ENCODE data around the gene SLC39A11. TPM values are rescaled to one million over a fixed set of nuclear protein-coding genes. Genes with fewer than 3 reads are reported as not detected.
A peak's percentile ranks its signal among the peaks of the same experiment; 100 is the strongest.

SLC39A11 gene
- total and polyA plus RNA-seq, 2 of the 13 experiments (the other 11 are each of a cell fraction or from before 2014, with no cell fraction given), result 17.2 to 31.5 TPM

DNA sequence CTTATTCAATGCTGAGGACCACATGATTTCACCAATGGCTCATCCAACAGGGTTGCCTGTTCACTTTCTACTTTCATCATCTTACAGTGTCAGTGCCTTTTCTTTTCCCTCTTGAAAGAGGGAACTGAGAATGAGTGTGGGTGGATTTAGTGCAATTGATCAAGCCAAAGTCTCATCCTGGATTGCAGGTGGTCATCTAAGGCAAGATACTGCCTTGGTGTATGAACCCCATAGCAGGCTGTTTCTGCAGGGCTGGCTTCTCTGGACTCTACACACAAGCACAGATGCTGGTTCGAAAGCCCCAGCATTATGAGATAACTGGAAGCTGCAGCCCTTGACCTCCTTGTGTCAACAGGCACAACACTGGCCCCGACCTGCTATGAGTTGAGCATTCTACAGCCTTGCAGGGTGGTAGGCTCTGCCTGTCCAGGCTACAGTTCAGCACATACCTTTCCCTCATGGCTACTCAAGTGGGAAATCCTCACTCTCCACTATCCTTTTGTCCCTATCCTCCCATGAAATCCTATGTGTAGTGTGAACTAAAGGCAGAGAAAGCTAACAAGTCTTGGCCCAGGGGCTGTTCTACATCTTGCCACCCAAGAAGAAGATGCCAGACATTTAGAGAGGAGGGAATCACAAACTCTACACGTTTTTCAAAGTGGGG, 358.7 kb downstream of the SLC39A11 start (continued):
- TF ChIP-seq, protein P1, sequence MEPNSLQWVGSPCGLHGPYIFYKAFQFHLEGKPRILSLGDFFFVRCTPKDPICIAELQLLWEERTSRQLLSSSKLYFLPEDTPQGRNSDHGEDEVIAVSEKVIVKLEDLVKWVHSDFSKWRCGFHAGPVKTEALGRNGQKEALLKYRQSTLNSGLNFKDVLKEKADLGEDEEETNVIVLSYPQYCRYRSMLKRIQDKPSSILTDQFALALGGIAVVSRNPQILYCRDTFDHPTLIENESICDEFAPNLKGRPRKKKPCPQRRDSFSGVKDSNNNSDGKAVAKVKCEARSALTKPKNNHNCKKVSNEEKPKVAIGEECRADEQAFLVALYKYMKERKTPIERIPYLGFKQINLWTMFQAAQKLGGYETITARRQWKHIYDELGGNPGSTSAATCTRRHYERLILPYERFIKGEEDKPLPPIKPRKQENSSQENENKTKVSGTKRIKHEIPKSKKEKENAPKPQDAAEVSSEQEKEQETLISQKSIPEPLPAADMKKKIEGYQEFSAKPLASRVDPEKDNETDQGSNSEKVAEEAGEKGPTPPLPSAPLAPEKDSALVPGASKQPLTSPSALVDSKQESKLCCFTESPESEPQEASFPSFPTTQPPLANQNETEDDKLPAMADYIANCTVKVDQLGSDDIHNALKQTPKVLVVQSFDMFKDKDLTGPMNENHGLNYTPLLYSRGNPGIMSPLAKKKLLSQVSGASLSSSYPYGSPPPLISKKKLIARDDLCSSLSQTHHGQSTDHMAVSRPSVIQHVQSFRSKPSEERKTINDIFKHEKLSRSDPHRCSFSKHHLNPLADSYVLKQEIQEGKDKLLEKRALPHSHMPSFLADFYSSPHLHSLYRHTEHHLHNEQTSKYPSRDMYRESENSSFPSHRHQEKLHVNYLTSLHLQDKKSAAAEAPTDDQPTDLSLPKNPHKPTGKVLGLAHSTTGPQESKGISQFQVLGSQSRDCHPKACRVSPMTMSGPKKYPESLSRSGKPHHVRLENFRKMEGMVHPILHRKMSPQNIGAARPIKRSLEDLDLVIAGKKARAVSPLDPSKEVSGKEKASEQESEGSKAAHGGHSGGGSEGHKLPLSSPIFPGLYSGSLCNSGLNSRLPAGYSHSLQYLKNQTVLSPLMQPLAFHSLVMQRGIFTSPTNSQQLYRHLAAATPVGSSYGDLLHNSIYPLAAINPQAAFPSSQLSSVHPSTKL (CRISPR knock-in tag; IDR thresholded peaks at IDR 0.05), result peak; percentile 60
- TF ChIP-seq GABPA (IDR thresholded peaks at IDR 0.05; ENCODE audit: low read depth, low read length) (no peak), GABPA (CRISPR knock-in tag; IDR thresholded peaks at IDR 0.05; ENCODE audit: low read depth) (no peak), GZF1 (CRISPR knock-in tag; IDR thresholded peaks at IDR 0.05) (no peak), ELF4 (CRISPR knock-in tag; IDR thresholded peaks at IDR 0.05; ENCODE audit: borderline replicate concordance) (no peak), ZC3H4 (CRISPR knock-in tag; IDR thresholded peaks at IDR 0.05; ENCODE audit: borderline replicate concordance) (no peak), SMAD1 (CRISPR knock-in tag; IDR thresholded peaks at IDR 0.05; ENCODE audit: borderline replicate concordance, low read depth) (no peak), U2AF1 (optimal IDR thresholded peaks at IDR 0.05; ENCODE audit: low read depth, low read length) (no peak), ZNF839 (CRISPR knock-in tag; IDR thresholded peaks at IDR 0.05; ENCODE audit: borderline replicate concordance) (no peak)
- TF ChIP-seq, protein P2, sequence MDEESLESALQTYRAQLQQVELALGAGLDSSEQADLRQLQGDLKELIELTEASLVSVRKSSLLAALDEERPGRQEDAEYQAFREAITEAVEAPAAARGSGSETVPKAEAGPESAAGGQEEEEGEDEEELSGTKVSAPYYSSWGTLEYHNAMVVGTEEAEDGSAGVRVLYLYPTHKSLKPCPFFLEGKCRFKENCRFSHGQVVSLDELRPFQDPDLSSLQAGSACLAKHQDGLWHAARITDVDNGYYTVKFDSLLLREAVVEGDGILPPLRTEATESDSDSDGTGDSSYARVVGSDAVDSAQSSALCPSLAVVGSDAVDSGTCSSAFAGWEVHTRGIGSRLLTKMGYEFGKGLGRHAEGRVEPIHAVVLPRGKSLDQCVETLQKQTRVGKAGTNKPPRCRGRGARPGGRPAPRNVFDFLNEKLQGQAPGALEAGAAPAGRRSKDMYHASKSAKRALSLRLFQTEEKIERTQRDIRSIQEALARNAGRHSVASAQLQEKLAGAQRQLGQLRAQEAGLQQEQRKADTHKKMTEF (CRISPR knock-in tag; IDR thresholded peaks at IDR 0.05), result no peak
- TF ChIP-seq, protein P3, sequence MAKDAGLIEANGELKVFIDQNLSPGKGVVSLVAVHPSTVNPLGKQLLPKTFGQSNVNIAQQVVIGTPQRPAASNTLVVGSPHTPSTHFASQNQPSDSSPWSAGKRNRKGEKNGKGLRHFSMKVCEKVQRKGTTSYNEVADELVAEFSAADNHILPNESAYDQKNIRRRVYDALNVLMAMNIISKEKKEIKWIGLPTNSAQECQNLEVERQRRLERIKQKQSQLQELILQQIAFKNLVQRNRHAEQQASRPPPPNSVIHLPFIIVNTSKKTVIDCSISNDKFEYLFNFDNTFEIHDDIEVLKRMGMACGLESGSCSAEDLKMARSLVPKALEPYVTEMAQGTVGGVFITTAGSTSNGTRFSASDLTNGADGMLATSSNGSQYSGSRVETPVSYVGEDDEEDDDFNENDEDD (CRISPR knock-in tag; IDR thresholded peaks at IDR 0.05; ENCODE audit: borderline replicate concordance), result no peak
- TF ChIP-seq, protein P4, sequence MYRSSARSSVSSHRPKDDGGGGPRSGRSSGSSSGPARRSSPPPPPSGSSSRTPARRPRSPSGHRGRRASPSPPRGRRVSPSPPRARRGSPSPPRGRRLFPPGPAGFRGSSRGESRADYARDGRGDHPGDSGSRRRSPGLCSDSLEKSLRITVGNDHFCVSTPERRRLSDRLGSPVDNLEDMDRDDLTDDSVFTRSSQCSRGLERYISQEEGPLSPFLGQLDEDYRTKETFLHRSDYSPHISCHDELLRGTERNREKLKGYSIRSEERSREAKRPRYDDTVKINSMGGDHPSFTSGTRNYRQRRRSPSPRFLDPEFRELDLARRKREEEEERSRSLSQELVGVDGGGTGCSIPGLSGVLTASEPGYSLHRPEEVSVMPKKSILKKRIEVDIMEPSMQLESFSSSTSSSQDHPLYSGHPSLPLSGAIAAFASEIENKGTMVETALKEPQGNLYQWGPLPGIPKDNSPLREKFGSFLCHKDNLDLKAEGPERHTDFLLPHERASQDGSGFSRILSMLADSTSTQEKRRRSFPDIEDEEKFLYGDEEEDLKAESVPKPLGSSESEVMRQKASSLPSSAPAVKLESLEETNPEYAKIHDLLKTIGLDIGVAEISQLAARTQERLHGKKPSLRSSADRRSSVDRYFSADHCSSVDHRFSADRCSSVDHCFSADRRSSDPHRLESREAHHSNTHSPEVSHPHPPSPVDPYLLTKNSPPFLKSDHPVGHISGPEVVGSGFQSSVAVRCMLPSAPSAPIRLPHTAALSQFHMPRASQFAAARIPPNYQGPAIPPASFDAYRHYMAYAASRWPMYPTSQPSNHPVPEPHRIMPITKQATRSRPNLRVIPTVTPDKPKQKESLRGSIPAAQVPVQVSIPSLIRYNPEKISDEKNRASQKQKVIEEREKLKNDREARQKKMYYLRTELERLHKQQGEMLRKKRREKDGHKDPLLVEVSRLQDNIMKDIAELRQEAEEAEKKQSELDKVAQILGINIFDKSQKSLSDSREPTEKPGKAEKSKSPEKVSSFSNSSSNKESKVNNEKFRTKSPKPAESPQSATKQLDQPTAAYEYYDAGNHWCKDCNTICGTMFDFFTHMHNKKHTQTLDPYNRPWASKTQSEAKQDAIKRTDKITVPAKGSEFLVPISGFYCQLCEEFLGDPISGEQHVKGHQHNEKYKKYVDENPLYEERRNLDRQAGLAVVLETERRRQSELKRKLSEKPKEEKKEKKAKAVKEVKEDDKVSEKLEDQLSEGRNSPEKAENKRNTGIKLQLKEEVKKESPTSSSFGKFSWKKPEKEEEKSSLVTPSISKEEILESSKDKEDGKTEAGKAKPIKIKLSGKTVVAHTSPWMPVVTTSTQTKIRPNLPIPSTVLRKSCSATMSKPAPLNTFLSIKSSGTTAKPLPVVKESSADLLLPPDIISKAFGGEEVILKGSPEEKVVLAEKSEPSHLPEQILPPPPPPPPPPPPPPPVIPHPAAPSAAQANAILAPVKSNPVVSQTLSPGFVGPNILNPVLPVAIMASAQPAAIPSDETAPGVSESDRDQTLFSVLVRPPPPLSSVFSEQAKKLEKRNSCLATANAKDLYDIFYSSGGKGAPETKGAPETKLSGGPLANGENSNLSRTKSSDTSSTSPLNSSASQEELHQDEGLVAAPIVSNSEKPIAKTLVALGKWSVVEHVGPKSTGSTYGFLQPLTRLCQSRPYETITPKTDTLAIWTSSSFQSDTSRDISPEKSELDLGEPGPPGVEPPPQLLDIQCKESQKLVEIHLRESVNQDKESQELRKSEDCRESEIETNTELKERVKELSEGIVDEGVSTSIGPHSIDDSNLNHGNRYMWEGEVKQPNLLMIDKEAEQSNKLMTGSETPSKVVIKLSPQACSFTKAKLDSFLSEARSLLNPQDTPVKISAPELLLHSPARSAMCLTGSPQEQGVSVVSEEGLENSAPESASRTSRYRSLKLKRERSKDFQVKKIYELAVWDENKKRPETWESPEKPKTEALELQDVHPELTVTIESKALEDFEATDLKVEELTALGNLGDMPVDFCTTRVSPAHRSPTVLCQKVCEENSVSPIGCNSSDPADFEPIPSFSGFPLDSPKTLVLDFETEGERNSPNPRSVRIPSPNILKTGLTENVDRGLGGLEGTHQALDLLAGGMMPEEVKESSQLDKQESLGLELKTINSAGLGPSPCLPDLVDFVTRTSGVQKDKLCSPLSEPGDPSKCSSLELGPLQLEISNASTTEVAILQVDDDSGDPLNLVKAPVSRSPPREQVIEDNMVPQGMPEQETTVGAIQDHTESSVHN (CRISPR knock-in tag; IDR thresholded peaks at IDR 0.05), result no peak
- TF ChIP-seq, protein P5, sequence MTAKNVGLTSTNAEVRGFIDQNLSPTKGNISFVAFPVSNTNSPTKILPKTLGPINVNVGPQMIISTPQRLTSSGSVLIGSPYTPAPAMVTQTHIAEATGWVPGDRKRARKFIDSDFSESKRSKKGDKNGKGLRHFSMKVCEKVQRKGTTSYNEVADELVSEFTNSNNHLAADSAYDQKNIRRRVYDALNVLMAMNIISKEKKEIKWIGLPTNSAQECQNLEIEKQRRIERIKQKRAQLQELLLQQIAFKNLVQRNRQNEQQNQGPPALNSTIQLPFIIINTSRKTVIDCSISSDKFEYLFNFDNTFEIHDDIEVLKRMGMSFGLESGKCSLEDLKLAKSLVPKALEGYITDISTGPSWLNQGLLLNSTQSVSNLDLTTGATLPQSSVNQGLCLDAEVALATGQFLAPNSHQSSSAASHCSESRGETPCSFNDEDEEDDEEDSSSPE (CRISPR knock-in tag; IDR thresholded peaks at IDR 0.05), result no peak

Measured in HepG2 (cell line).